ENCODE measurements around the gene NUS1. TPM values are rescaled to one million over a fixed set of nuclear protein-coding genes. Genes with fewer than 3 reads are reported as not detected.
"Not testable (repeated sequence)": the region's sequence is repeated elsewhere in the genome, so short reads cannot be mapped to it uniquely, and the experiment has no call there.

The NUS1 gene
- total and polyA plus RNA-seq, 12 donors = 10.2 to 18.9 (median 13.3) TPM

- Histone ChIP-seq H3K27me3 (no peaks in the 10 kb centered on the region), H3K36me3 (no peaks in the 10 kb centered on the region), H3K27ac (no peak overlapping the region), H3K4me3 (no peak overlapping the region), H3K9me3 (peaks cover 0 to 25% (median 0%) of the 10 kb centered on the region in 11 donors), H3K4me1 (no peaks in the 10 kb centered on the region)
- WGBS, 2 donors = 87 to 94% methylated on average over 2 of the region's 2 CpGs
- TF ChIP-seq CTCF (IDR thresholded peaks at IDR 0.05) = no peak
- ATAC-seq = no peak
- no peak for DNase-seq
- intact Hi-C loops (cut with DNase I) = no loop called here
These were observed 32.3 kb upstream of the NUS1 start for GRCh38 chr6:117642976-117643375.

- H3K4me1 ChIP-seq; intact Hi-C loops (cut with DNase I); H3K36me3 ChIP-seq; DNase-seq; H3K4me3 ChIP-seq; H3K27me3 ChIP-seq; ATAC-seq; H3K27ac ChIP-seq: not testable (repeated sequence)
- H3K9me3 ChIP-seq = peaks cover 0 to 43% (median 0%) of the 10 kb centered on the region in 11 donors
- 72 to 87% methylated on average over 3 of the region's 3 CpGs for WGBS, 2 donors
These were observed 23.3 kb upstream of the NUS1 start for GRCh38 chr6:117651984-117652383.

GRCh38 chr6:117653949-117654348 is 21.3 kb upstream of the NUS1 start:
- intact Hi-C loops (cut with DNase I) = no loop called here
- TF ChIP-seq CTCF (IDR thresholded peaks at IDR 0.05) = no peak
- H3K4me1 ChIP-seq = no peaks in the 10 kb centered on the region
- WGBS, 2 donors = 60 to 63% methylated on average over 2 of the region's 2 CpGs
- ATAC-seq = no peak
- no peaks in the 10 kb centered on the region for H3K27me3 ChIP-seq
- H3K4me3 ChIP-seq = no peak overlapping the region
- no peak for DNase-seq
- peaks cover 0 to 25% (median 0%) of the 10 kb centered on the region in 11 donors for H3K9me3 ChIP-seq
- H3K36me3 ChIP-seq = no peaks in the 10 kb centered on the region
- no peak overlapping the region for H3K27ac ChIP-seq

- ATAC-seq (no peak), DNase-seq (no peak)
- Histone ChIP-seq H3K27me3 (no peaks in the 10 kb centered on the region), H3K4me3 (no peak overlapping the region), H3K4me1 (no peaks in the 10 kb centered on the region), H3K27ac (no peak overlapping the region), H3K36me3 (no peaks in the 10 kb centered on the region), H3K9me3 (peaks cover 0 to 11% (median 0%) of the 10 kb centered on the region in 11 donors)
- no peak for TF ChIP-seq CTCF (IDR thresholded peaks at IDR 0.05)
- WGBS, 2 donors = 84% methylated on average over 2 of the region's 2 CpGs
- intact Hi-C loops (cut with DNase I) = no loop called here
These were observed 19.9 kb upstream of the NUS1 start for GRCh38 chr6:117655380-117655779.

- H3K4me3 ChIP-seq = no peak overlapping the region
- H3K4me1 ChIP-seq = no peaks in the 10 kb centered on the region
- no peaks in the 10 kb centered on the region for H3K36me3 ChIP-seq
- no peak overlapping the region for H3K27ac ChIP-seq
- ATAC-seq (no peak), DNase-seq (no peak)
- intact Hi-C loops (cut with DNase I) = no loop called here
- H3K9me3 ChIP-seq = no peaks in the 10 kb centered on the region
- no peak for TF ChIP-seq CTCF (IDR thresholded peaks at IDR 0.05)
- no peaks in the 10 kb centered on the region for H3K27me3 ChIP-seq
- 70 to 77% methylated on average over 1 of the region's 1 CpG for WGBS, 2 donors
These were observed 8.4 kb upstream of the NUS1 start for GRCh38 chr6:117666881-117667280.

All from heart right ventricle (tissue), 16 donors.